ENCODE results near the gene NFIA. TPM values are rescaled to one million over a fixed set of nuclear protein-coding genes. Genes with fewer than 3 reads are reported as not detected.

NFIA gene
- total RNA-seq, 2 experiments from 2014 or later = 0.80 to 5.4 TPM

GRCh38 chr1:61469365-61469764 is 387.0 kb downstream of the NFIA start:
- ATAC-seq = no peak
- Mint-ChIP-seq H3K36me3 (no peaks in the 10 kb centered on the region), H3K9me3 (ENCODE audit: low read depth) (no peaks in the 10 kb centered on the region), H3K27ac (no peak overlapping the region), H3K4me3 (no peak overlapping the region), H3K4me1 (no peaks in the 10 kb centered on the region), H3K27me3 (peaks cover 8% of the 10 kb centered on the region)
- CTCF ChIA-PET = no interaction called here
- DNase-seq = no peak

DNA sequence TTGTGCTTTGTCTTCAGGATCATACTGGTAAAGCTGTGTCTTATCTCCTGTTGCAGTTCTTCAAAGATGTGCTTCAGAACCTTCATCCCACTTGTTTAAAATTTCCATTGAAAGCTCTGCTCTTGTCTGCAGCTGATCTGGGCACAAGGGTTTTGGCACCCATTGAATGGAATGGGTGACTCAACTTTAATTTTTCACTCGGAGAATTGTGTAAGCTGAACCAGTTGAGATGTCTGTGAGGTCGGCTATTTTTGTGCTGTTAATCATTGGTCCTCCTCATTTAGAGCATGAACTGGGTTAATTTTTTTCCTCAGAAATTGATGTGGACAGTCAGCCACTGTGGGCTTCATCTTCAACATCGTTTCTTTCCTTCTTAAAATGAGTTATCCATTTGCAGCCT is 390.5 kb downstream of the NFIA start:
- Mint-ChIP-seq H3K27ac (no peak overlapping the region), H3K36me3 (no peaks in the 10 kb centered on the region), H3K27me3 (peaks cover 21% of the 10 kb centered on the region), H3K4me3 (no peak overlapping the region), H3K9me3 (ENCODE audit: low read depth) (no peaks in the 10 kb centered on the region), H3K4me1 (no peaks in the 10 kb centered on the region)
- no peak for DNase-seq
- no peak for ATAC-seq
- CTCF ChIA-PET = interaction anchor here (0.7 to 1.8 kb wide), 2 partner anchors 9 to 383 kb away, joined by 3 to 4 read pairs; no protein-coding TSS in a partner anchor

DNA sequence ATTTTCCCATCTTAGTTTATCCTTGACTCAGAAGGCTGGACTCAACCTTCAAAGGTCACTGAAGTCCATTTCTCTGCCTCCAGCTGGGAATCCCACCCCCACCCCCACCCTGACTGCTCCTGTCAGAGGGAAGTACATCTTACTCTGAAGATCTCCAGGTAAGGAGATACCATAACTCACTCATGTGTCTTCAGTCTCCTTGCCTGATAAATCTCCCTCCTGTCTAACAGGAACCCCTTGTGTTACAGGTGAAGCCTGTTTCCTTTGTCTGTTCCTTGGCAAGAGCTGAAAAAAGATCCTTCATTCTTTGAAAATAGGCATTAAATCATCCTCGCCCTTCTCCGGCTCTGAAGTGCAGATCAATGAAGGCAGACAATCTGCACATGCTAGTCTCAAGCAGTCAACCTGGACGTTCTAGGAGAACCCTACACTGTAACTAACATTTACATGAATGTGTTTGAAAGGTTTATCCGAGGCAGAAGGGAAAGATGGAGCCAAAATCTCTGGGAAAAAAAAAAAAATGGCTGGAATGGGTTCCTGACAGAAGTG is 392.0 kb downstream of the NFIA start:
- CTCF ChIA-PET = no interaction called here
- Mint-ChIP-seq H3K27me3 (peaks cover 30% of the 10 kb centered on the region), H3K27ac (no peak overlapping the region), H3K4me1 (no peaks in the 10 kb centered on the region), H3K4me3 (no peak overlapping the region), H3K36me3 (no peaks in the 10 kb centered on the region), H3K9me3 (ENCODE audit: low read depth) (no peaks in the 10 kb centered on the region)
- ATAC-seq (no peak), DNase-seq (no peak)

GRCh38 chr1:61474963-61475362 is 392.6 kb downstream of the NFIA start:
- Mint-ChIP-seq H3K36me3 (no peaks in the 10 kb centered on the region), H3K4me3 (no peak overlapping the region), H3K9me3 (ENCODE audit: low read depth) (no peaks in the 10 kb centered on the region), H3K27me3 (peaks cover 33% of the 10 kb centered on the region), H3K4me1 (no peaks in the 10 kb centered on the region), H3K27ac (no peak overlapping the region)
- no peak for DNase-seq
- no peak for ATAC-seq
- CTCF ChIA-PET = no interaction called here

DNA sequence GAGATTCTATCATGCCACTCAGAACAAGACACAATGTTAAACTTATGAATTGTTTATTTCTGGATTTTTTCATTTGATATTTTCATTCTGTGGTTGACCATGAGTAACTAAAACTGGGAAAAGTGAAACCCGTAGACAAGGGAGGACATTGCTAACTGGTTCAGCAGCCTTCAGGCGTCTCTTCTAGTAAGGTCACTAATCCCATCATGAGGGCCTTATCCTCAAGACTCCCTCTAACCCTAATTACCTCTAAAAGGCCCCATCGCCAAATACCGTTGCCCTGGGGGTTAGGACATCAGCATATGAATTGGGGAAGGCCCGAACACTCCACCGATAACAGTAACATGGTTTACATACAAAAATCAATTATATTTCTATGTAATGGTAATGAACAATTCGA is 394.9 kb downstream of the NFIA start:
- H3K4me1 Mint-ChIP-seq = no peaks in the 10 kb centered on the region
- DNase-seq (no peak), ATAC-seq (no peak)
- H3K36me3 Mint-ChIP-seq = no peaks in the 10 kb centered on the region
- CTCF ChIA-PET = no interaction called here
- H3K27me3 Mint-ChIP-seq = peaks cover 49% of the 10 kb centered on the region
- H3K27ac Mint-ChIP-seq = no peak overlapping the region
- no peak overlapping the region for H3K4me3 Mint-ChIP-seq
- H3K9me3 Mint-ChIP-seq (ENCODE audit: low read depth) = no peaks in the 10 kb centered on the region

GRCh38 chr1:61480273-61480935 is 398.0 kb downstream of the NFIA start:
- ATAC-seq = no peak
- Mint-ChIP-seq H3K36me3 (no peaks in the 10 kb centered on the region), H3K27ac (no peak overlapping the region), H3K4me1 (no peaks in the 10 kb centered on the region), H3K27me3 (peaks cover 39% of the 10 kb centered on the region), H3K9me3 (ENCODE audit: low read depth) (no peaks in the 10 kb centered on the region), H3K4me3 (no peak overlapping the region)
- no peak for DNase-seq
- CTCF ChIA-PET = interaction anchor here (0.9 kb wide), 1 partner anchor 108 kb away, joined by 4 read pairs; no protein-coding TSS in a partner anchor

GRCh38 chr1:61481315-61481715 is 399.0 kb downstream of the NFIA start:
- no peak overlapping the region for H3K27ac Mint-ChIP-seq
- H3K27me3 Mint-ChIP-seq = peaks cover 35% of the 10 kb centered on the region
- no peaks in the 10 kb centered on the region for H3K9me3 Mint-ChIP-seq (ENCODE audit: low read depth)
- no peaks in the 10 kb centered on the region for H3K4me1 Mint-ChIP-seq
- no peak for ATAC-seq
- no peak for DNase-seq
- CTCF ChIA-PET = interaction anchor here (2.0 kb wide), 1 partner anchor 9 kb away, joined by 4 read pairs; no protein-coding TSS in a partner anchor
- no peak overlapping the region for H3K4me3 Mint-ChIP-seq
- H3K36me3 Mint-ChIP-seq = no peaks in the 10 kb centered on the region

- H3K4me3 Mint-ChIP-seq = no peak overlapping the region
- H3K36me3 Mint-ChIP-seq = no peaks in the 10 kb centered on the region
- no peak for ATAC-seq
- H3K9me3 Mint-ChIP-seq (ENCODE audit: low read depth) = no peaks in the 10 kb centered on the region
- CTCF ChIA-PET = interaction anchor here (2.0 kb wide), 1 partner anchor 10 kb away, joined by 4 read pairs; no protein-coding TSS in a partner anchor
- H3K27me3 Mint-ChIP-seq = peaks cover 35% of the 10 kb centered on the region
- no peak for DNase-seq
- no peak overlapping the region for H3K27ac Mint-ChIP-seq
- no peaks in the 10 kb centered on the region for H3K4me1 Mint-ChIP-seq
These were observed 399.9 kb downstream of the NFIA start for GRCh38 chr1:61482170-61482734.

DNA sequence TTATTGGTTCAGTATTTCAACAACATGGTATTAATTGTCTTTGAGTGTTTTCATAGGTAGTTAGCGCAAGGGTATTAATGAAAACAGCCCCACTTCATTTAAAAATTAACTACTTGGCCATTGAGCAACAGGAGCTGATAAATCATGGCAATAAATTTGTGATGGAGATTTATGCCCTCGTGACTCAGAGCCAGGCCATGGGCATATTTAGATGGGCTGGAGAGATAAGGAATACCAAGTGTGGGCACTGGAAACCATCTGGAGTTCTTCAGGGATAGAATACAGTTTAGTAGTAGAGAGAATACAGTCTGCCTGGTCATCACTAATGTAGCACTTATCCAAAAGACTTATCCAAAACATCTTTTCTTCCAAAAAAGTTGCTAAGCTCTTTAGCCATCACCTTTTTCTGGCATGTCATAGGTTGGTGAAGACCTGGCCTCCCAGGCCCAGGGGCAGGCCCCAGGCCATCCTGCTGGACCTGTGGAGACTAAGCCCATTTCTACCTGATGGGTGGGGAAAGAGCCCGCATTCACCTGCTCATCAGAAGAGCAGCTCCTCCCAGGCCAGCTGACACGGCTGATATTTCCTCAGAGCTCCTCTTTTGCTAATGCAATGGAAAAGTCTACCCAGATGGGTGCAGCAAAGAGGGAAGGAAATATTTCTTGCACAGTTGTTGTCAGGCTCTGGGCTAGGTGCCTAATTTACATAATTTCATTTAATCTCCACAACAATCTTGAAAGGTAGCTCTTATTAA is 404.6 kb downstream of the NFIA start:
- Mint-ChIP-seq H3K36me3 (no peaks in the 10 kb centered on the region), H3K9me3 (ENCODE audit: low read depth) (no peaks in the 10 kb centered on the region), H3K4me1 (no peaks in the 10 kb centered on the region), H3K27me3 (peaks cover 13% of the 10 kb centered on the region), H3K4me3 (no peak overlapping the region), H3K27ac (no peak overlapping the region)
- CTCF ChIA-PET = interaction anchor here (0.7 kb wide), 1 partner anchor 102 kb away, joined by 3 read pairs; no protein-coding TSS in a partner anchor
- DNase-seq = no peak
- ATAC-seq = no peak

DNA sequence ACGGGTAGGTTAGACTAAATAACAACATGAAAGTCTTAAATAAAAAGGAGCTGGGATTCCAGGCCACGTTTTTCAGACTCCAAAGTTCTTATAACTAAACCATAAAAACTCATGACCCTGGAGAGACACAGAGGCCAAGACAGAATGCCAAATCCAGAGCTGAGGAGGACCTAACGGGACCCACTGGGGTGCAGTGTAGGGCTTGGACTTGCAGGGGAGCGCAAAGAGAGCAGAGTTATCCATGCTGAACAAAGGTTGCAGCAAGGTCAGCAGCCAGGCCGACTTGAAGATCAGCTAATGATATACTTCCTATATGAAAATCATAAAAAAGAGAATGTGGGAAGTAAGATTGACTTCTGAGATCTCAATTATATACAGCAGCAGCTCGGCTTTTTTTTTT is 405.4 kb downstream of the NFIA start:
- H3K4me1 Mint-ChIP-seq = no peaks in the 10 kb centered on the region
- DNase-seq = no peak
- no peaks in the 10 kb centered on the region for H3K36me3 Mint-ChIP-seq
- peaks cover 10% of the 10 kb centered on the region for H3K27me3 Mint-ChIP-seq
- no peak overlapping the region for H3K27ac Mint-ChIP-seq
- no peak for ATAC-seq
- no peaks in the 10 kb centered on the region for H3K9me3 Mint-ChIP-seq (ENCODE audit: low read depth)
- H3K4me3 Mint-ChIP-seq = no peak overlapping the region
- CTCF ChIA-PET = no interaction called here

DNA sequence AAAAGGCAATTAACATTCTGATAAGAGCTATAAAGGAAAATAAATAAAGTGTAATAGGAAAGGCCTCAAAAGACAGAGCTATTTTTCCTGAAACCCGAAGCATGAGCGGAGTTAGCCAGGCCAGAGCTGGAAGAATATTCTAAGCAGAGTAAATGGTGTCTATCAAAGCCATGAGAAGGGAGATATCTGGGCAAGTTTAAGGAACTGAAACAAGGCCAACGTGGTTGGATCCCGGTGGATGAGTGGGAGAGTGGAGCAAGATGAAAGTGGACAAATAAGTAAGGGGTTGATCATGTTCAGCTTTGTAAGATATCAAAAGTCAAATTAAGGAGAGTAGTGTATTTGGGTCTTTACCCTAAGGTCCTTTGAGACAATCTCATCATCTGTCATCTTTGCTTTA is 408.6 kb downstream of the NFIA start:
- CTCF ChIA-PET = no interaction called here
- Mint-ChIP-seq H3K4me3 (no peak overlapping the region), H3K27ac (no peak overlapping the region)

DNA sequence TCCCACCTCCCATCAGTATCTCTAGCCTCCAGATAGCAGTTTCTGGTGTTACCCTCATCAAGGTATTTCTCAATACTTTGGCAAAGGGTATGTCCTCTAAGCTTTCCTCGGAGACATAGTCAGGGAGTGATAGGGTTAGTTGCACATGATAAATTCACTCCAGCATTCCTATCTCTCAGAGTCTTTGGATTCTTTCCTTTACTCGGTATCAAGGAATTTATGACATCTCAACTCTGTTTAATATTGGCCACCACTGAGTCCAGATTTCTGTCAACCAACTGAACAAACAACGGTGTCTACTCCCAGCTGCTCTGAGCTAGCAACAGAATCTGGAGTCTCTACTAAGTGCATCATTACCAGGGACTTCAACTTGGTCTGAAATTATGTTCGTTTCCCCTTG is 409.1 kb downstream of the NFIA start:
- Mint-ChIP-seq H3K4me1 (no peaks in the 10 kb centered on the region), H3K9me3 (ENCODE audit: low read depth) (no peaks in the 10 kb centered on the region), H3K4me3 (no peak overlapping the region), H3K27ac (no peak overlapping the region), H3K27me3 (peaks cover 9% of the 10 kb centered on the region), H3K36me3 (no peaks in the 10 kb centered on the region)
- DNase-seq (no peak), ATAC-seq (no peak)
- CTCF ChIA-PET = no interaction called here

More for the DNA sequence above, 408.6 kb downstream of the NFIA start:
- no peak for DNase-seq
- Mint-ChIP-seq H3K4me1 (no peaks in the 10 kb centered on the region), H3K36me3 (no peaks in the 10 kb centered on the region), H3K9me3 (ENCODE audit: low read depth) (no peaks in the 10 kb centered on the region), H3K27me3 (peaks cover 9% of the 10 kb centered on the region)
- no peak for ATAC-seq

GRCh38 chr1:61494000-61494399 is 411.6 kb downstream of the NFIA start:
- Mint-ChIP-seq H3K9me3 (ENCODE audit: low read depth) (no peaks in the 10 kb centered on the region), H3K27me3 (peaks cover 17% of the 10 kb centered on the region), H3K36me3 (no peaks in the 10 kb centered on the region), H3K4me1 (no peaks in the 10 kb centered on the region), H3K27ac (no peak overlapping the region), H3K4me3 (no peak overlapping the region)
- no peak for DNase-seq
- ATAC-seq = no peak
- CTCF ChIA-PET = interaction anchor here (0.6 kb wide), 1 partner anchor 237 kb away, joined by 5 read pairs; no protein-coding TSS in a partner anchor

Data from activated CD8-positive, alpha-beta memory T cell treated with anti-CD3 and anti-CD28 coated beads, Interleukin-2, amount 10 ng/mL, durations not matched to agents 7 days and 5 days (primary cell).